Stimulated activated CD8-positive, alpha-beta memory T cell treated with anti-CD3 and anti-CD28 coated beads, Interleukin-15, amount 100 ng/mL, for 1 hour (primary cell): ENCODE data around the gene CLK1.
"Not testable (repeated sequence)": the region's sequence is repeated elsewhere in the genome, so short reads cannot be mapped to it uniquely, and the experiment has no call there.

Source experiments
- DNase-seq: peaks from one replicate; pipeline ENCODE4 v3.0.0-alpha.2; 2020; ENCODE audit warnings: low read depth

Gene CLK1

GRCh38 chr2:200851398-200852248 lies 12.8 kb downstream of the CLK1 start:
- no peak for DNase-seq

DNA sequence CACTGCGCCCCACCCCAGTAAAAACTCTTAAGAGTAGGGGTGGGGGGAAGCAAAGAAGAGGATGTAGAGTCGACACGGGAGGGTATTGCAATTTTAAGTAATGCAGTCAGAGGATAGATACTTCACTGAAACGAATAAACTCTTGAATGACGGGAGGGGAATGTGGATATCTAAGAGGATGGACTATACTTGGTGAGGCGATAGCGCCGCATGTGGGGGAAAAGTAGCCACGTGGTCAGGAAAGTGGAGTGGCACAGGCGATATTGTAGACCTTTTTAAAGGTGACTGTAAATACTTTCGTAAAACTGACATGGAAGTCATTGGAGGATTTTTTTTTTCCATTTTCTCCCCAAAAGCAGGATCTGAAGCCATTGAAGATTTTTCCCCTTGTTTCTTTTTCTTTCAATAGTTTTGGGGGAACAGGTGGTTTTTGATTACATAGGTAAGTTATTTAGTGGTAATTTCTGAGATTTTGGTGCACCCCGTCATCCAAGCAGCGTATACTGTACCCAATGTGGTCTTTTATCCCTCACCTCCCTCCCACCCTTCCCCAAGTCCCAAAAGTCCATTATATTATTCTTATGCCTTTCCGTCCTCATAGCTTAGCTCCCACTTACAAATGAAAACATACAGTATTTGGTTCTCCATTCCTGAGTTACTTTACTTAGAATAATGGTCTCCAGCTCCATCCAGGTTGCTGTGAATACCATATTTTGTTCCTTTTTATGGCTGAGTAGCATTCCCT lies 13.8 kb downstream of the CLK1 start:
- no peak for DNase-seq

GRCh38 chr2:200847939-200848338 lies 16.5 kb downstream of the CLK1 start:
- DNase-seq, result no peak

DNA sequence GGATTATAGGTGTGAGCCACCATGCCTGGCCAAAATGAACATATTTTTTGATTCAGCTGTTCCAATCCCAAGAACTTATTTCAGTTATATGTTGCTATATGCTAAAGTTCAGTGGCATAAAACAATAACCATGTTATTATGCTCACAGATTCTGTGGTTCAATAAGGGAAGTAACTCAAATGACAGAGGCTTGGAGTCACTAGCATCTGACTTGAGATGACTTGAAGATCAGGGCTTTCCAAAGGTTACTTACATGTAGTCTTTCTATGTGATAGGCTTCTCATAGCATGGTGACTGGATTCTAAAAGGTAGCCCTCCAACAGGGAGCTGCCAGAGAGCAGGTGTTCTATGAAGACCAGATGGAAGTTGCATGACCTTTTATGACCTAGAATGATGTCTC lies 17.2 kb downstream of the CLK1 start:
- DNase-seq, result no peak

GRCh38 chr2:200845669-200846325 lies 18.7 kb downstream of the CLK1 start:
- DNase-seq, result no peak

DNA sequence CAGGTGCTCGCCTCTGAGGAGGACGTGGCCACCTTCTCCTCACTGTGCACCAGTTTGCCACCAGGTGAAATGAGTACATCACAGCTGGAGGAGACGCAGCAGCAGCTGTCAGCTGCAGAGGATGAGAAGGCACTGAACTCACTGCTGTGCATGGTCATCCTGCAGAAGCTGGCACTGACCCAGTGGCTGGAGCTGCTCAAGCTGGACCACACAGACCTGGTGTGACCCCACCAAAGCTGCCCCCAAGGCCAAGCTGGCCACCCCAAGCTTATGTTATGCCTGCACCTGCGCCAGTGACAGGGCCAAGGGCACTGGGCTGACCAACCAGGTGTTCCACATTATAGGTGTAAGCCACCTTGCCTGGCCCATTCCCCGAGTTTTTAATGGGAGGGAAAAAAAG lies 19.3 kb downstream of the CLK1 start:
- no peak for DNase-seq

DNA sequence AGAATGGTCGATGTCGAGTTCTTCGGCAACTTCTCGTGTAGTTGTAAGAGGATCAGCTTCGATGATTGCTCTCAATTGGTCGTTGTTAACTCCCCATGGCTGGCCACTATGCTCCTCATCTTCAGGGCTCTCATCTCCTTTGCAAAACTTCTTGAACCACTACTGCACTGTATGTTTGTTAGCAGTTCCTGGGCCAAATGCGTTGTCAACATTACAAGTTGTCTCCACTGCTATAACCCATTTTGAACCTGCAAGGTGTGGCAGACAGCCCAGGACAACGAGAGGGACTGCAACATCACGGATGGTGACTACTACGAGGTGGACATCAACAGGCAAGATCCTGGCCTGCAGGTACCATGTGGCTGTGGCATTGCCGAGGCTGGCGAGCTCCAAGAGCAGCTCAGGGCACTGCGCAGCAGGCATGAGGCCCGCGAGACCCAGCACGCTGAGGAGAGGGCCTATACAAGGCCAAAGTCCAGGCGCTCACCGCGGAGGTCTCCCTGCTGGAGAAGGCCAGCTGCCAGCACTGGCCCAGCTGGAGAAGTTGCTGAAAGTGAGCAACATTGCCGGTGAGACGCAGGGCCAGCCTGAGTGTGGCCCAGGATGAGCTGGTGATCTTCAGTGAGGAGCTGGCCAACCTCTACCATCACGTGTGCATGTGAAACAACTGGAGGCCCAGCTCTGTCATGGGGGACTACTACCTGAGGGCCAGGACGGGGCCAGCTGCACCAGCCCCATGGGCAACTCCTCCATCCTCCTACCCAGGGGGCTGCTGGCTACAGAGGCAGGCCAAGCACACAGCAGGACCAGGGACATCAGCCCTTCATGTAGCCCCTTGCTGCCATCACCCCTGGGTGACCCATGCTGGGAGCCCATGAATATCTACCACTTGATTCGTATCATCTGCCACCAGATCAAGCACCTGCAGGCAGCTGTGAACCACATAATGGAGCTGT lies 20.2 kb downstream of the CLK1 start:
- no peak for DNase-seq

GRCh38 chr2:200839513-200839912 lies 24.9 kb downstream of the CLK1 start:
- no peak for DNase-seq

GRCh38 chr2:200834701-200835100 lies 29.8 kb downstream of the CLK1 start:
- DNase-seq, result no peak

DNA sequence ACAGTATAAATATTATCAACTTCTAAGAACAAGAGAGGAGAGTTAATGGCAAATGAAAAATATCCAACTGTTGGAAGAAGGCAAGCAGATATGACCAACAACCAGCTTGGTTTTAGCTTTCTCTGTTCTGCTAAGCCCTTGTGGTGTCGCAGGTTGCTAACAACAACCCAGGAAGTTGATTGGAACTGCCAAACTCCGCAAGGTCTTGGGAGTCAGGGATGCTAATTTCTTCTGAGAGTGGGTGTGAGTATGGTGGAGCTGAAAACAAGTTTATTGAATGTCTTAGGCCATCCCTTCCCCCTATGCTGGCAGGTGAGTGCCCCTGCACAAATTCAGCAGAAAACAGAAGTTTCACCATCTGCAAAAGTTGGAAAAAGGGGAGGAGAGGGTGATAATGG lies 35.2 kb downstream of the CLK1 start:
- no peak for DNase-seq

DNA sequence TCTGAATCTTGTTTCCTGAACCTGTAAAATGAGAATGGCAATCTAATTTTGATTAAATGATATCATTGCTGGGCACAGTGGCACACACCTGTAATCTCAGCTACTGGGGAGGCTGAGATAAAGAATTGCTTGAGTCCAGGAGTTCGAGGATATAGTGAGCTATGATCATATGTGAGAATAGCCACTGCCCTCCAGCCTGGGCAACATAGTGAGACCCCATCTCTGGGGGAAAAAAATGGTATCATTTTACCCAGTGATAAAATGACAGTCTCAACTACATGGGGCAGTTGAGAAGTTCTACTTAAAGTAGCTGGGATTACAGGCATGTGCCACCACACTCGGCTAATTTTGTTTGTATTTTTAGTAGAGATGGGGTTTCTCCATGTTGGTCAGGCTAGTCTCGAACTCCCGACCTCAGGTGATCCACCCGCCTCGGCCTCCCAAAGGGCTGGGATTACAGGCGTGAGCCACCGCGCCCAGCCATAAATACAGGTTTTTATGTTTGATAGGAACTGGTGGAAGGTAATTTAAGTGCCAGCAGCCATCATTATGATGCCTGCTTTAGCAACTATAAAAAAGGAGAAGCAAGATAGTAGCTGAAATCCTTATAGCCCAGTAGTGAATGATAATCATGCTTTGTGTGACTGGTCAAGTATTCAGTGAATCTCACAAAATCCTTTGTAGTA lies 35.7 kb downstream of the CLK1 start:
- DNase-seq, result no peak

DNA sequence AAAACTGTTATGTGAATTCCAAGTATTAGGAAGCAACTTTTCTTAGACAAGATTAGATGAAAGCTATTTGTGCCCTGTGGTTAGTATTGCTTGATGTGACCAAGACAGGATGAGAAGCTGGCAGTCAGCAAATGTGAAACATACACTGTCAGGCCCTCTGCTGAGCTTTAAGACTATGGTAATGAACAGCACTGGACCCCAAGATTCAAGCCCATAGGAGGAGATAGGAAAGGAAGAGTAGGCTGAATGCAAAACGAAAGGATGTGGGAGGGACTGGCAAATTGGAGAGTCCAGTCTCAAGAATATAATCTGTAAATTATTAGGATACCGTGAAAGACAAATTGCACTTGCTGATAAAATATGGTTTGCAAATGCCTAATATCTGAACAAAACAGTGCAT lies 36.4 kb downstream of the CLK1 start:
- DNase-seq, result no peak

GRCh38 chr2:200821686-200822245 lies 42.7 kb downstream of the CLK1 start:
- DNase-seq, result no peak

- no peak for DNase-seq
Measured at GRCh38 chr2:200820573-200821234, 43.8 kb downstream of the CLK1 start.

GRCh38 chr2:200818732-200819131 lies 45.7 kb downstream of the CLK1 start:
- DNase-seq, result not testable (repeated sequence)

- no peak for DNase-seq
Measured at GRCh38 chr2:200814917-200815316, 49.5 kb downstream of the CLK1 start.

DNA sequence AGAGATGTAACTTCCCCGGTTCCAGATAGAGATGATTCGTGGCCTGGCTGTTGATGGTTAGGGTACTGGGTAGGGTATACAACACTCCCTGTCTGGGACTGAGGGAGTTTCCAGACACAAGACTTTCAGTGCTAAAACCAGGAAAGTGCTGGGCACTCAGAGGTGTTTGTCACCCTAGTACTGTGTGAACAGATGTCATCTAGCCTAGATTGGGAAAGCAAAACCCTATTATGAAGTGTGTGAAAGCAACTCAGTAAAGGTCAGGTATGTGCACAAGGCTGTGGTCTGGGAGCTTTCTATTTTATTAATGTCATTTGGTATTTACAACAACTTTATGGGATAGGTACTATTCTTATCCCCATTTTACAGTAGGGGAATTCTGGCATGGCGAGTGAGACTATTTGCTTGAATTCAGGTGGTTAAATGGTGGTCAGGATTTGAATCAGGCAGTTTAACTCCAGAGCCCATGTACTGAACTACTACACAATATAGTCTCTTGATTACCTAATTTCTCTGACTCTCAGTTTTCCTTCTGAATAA lies 50.1 kb downstream of the CLK1 start:
- no peak for DNase-seq

GRCh38 chr2:200812122-200813022 lies 52.1 kb downstream of the CLK1 start:
- peak; percentile 23 for DNase-seq
